Endothelial cell of umbilical vein (primary cell): ENCODE measurements around the gene MAPK13. TPM values are rescaled to one million over a fixed set of nuclear protein-coding genes. Genes with fewer than 3 reads are reported as not detected.

Experiments
- BruUV-seq: library from RNA; stranded (reverse); fragments of 400-500 nt; replicated peaks from 2 replicates; lab custom pipeline; 2021; lab: Mats Ljungman, UMichigan
- CTCF ChIA-PET: fragments of 300-600, 350-600 bp; sonication (Branson Sonifier 250); formaldehyde crosslinking; loops from one replicate; lab custom pipeline; 2021; ENCODE audit warnings: antibody characterized with exemption, inconsistent platforms; lab: Charles Lee
- POLR2A ChIA-PET: fragments of 300-600, 350-600 bp; sonication (Branson Sonifier 250); formaldehyde crosslinking; loops from one replicate; lab custom pipeline; 2021; ENCODE audit warnings: antibody characterized with exemption, inconsistent platforms; lab: Charles Lee
- DNase-seq: peaks from one replicate; pipeline ENCODE4 v3.0.0-alpha.2; 2011; ENCODE audit warnings: low read depth, low spot score
- FAIRE-seq: peaks from 2 replicates; lab custom pipeline; 2011; peaks lifted over from hg19 to GRCh38; lab: Jason Lieb, UNC
- H2AFZ ChIP-seq: 2 replicates; pipeline ENCODE4 v1.6.0; 2012; ENCODE audit warnings: low read depth, low read length, control low read depth, inconsistent platforms
- H3K27ac ChIP-seq: 2 replicates; pipeline ENCODE4 v1.5.1; 2011; ENCODE audit warnings: low read depth, mild to moderate bottlenecking, control low read depth, low read length, moderate library complexity; ENCODE audit not compliant: insufficient read depth
- H3K27me3 ChIP-seq, 2 experiments: 2 replicates each; pipeline versions ENCODE4 v1.6.0 to v1.6.1; 2011; ENCODE audit warnings: low read length in 2 of 2, mixed read lengths in 1 of 2; ENCODE audit not compliant: control insufficient read depth in 2 of 2, insufficient read depth in 2 of 2
- H3K36me3 ChIP-seq, 2 experiments: 2 replicates in 1 of 2; 3 replicates in 1 of 2; pipeline ENCODE4 v1.5.1; 2011; ENCODE audit warnings: low read length in 2 of 2, mild to moderate bottlenecking in 1 of 2, moderate library complexity in 1 of 2; ENCODE audit not compliant: control insufficient read depth in 2 of 2, insufficient read depth in 2 of 2; ENCODE audit errors: extremely low read depth in 1 of 2
- H3K4me1 ChIP-seq: 3 replicates; pipeline ENCODE4 v1.5.1; 2011; ENCODE audit warnings: mild to moderate bottlenecking, low read length; ENCODE audit not compliant: control insufficient read depth, insufficient read depth; ENCODE audit errors: extremely low read depth
- H3K4me2 ChIP-seq: 2 replicates; pipeline ENCODE4 v1.6.1; 2011; ENCODE audit warnings: low read length, control low read depth, mixed read lengths; ENCODE audit not compliant: insufficient read depth
- H3K4me3 ChIP-seq, 3 experiments: fragments of 200-600 bp in 1 of 3; sonication (generic), shearing (Covaris generic) in 1 of 3; replicated peaks in 1 of 3; 2 replicates each; pipeline ENCODE4 v1.5.1; 2011 to 2016; ENCODE audit warnings: control low read depth in 3 of 3, low read length in 3 of 3, mild to moderate bottlenecking in 2 of 3, inconsistent platforms in 1 of 3, low read depth in 1 of 3, moderate library complexity in 1 of 3; ENCODE audit not compliant: insufficient read depth in 1 of 3
- H3K79me2 ChIP-seq: 2 replicates; pipeline ENCODE4 v1.6.0; 2012; ENCODE audit warnings: low read length, inconsistent platforms; ENCODE audit not compliant: control insufficient read depth, insufficient read depth
- H3K9ac ChIP-seq: replicated peaks from 2 replicates; pipeline ENCODE3; 2011; ENCODE audit warnings: low read length, control low read depth; ENCODE audit not compliant: insufficient read depth; ENCODE audit errors: extremely low read depth
- H3K9me1 ChIP-seq: replicated peaks from 3 replicates; pipeline ENCODE4 v1.6.0; 2011; ENCODE audit warnings: mild to moderate bottlenecking, low read length; ENCODE audit not compliant: control insufficient read depth, insufficient read depth; ENCODE audit errors: extremely low read depth
- H3K9me3 ChIP-seq: replicated peaks from 2 replicates; pipeline ENCODE4 v1.5.1; 2012; ENCODE audit warnings: low read length, inconsistent platforms; ENCODE audit not compliant: control insufficient read depth, insufficient read depth
- H4K20me1 ChIP-seq: replicated peaks from 2 replicates; pipeline ENCODE3; 2011; ENCODE audit warnings: mild to moderate bottlenecking, low read length; ENCODE audit not compliant: control insufficient read depth, insufficient read depth; ENCODE audit errors: extremely low read depth
- EZH2 ChIP-seq: IDR thresholded peaks from 2 replicates; pipeline ENCODE4 v1.6.1; 2012; ENCODE audit warnings: borderline replicate concordance, low read depth, mild to moderate bottlenecking, moderate library complexity, low read length, inconsistent platforms; ENCODE audit not compliant: severe bottlenecking
- FOS ChIP-seq: IDR thresholded peaks from 2 replicates; pipeline ENCODE4 v1.6.1; 2011; ENCODE audit warnings: mild to moderate bottlenecking, low read length, moderate library complexity, borderline replicate concordance; ENCODE audit not compliant: insufficient read depth
- GATA2 ChIP-seq: IDR thresholded peaks from 2 replicates; pipeline ENCODE4 v1.7.0; 2011; ENCODE audit warnings: low read depth, mild to moderate bottlenecking, moderate library complexity, mixed read lengths, low read length; ENCODE audit not compliant: insufficient read length, insufficient read depth
- JUN ChIP-seq: IDR thresholded peaks from 2 replicates; pipeline ENCODE4 v1.6.1; 2011; ENCODE audit warnings: borderline replicate concordance, low read depth; ENCODE audit not compliant: insufficient read length, insufficient read depth
- MYC ChIP-seq: IDR thresholded peaks from one replicate; pipeline ENCODE4 v1.6.1; 2011; ENCODE audit warnings: mild to moderate bottlenecking, low read depth, low read length
- POLR2A ChIP-seq: IDR thresholded peaks from 2 replicates; pipeline ENCODE4 v1.6.1; 2012; ENCODE audit warnings: low read depth, mild to moderate bottlenecking, control low read depth, low read length
- POLR2AphosphoS5 ChIP-seq: IDR thresholded peaks from 2 replicates; pipeline ENCODE4 v1.6.1; 2012; ENCODE audit warnings: low read depth, mild to moderate bottlenecking, control low read depth, low read length, moderate library complexity; ENCODE audit not compliant: insufficient read depth
- dilution Hi-C: fragments of 300-500 bp; cut with MboI; formaldehyde crosslinking; loops from one replicate; pipeline ENCODE4 v1.15.0; 2019; ENCODE audit warnings: low sequenced_read_pairs; ENCODE audit not compliant: extremely low pct_ligation_motif_present
- intact Hi-C: fragments of 100-400 bp; cut with micrococcal nuclease; formaldehyde crosslinking; loops from one replicate; pipeline ENCODE4 v1.10.0; 2022
- polyA plus RNA-seq, 4 experiments: library from polyadenylated mRNA; depleted of rRNA in 3 of 4; stranded (reverse) in 3 of 4; unstranded in 1 of 4; fragments of >200 nt; gene quantifications; 2 replicates each; pipeline versions ENCODE4 v1.2.1 to v1.2.3, GENCODE V29; 2011 to 2012; ENCODE audit warnings: missing spikeins in 1 of 4
- total RNA-seq: library from RNA; stranded (reverse); gene quantifications from 2 replicates; pipeline ENCODE4 v1.2.3, GENCODE V29; 2021
- TF ChIP-seq, protein P1 (sequence below), 2 donors: IDR thresholded peaks; 1 replicate in 1 of 2; 2 replicates in 1 of 2; pipeline ENCODE4 v1.5.1; 2011; ENCODE audit warnings: low read length in 2 of 2, mild to moderate bottlenecking in 2 of 2, moderate library complexity in 2 of 2, control low read depth in 1 of 2, inconsistent platforms in 1 of 2, low read depth in 1 of 2; ENCODE audit not compliant: insufficient read depth in 1 of 2; ENCODE audit errors: extremely low read depth in 1 of 2
- TF ChIP-seq, protein P2 (sequence below): IDR thresholded peaks from 2 replicates; pipeline ENCODE4 v1.6.1; 2011; ENCODE audit not compliant: insufficient read depth, insufficient read length

Gene MAPK13
- total and polyA plus RNA-seq, 2 donors (not counting 3 experiments of a cell fraction or from before 2014, with no cell fraction given) = 9.0 to 11.6 TPM

GRCh38 chr6:36133912-36134311 is 3.6 kb downstream of the MAPK13 start:
- Histone ChIP-seq H3K27me3 (no peaks in the 10 kb centered on the region), H3K4me3 (no peak overlapping the region), H2AFZ (no peak overlapping the region), H3K4me1 (peaks cover 31% of the 10 kb centered on the region), H3K79me2 (no peaks in the 10 kb centered on the region), H3K4me2 (no peak overlapping the region), H3K9me3 (no peaks in the 10 kb centered on the region), H3K9me1 (no peaks in the 10 kb centered on the region), H3K27ac (no peak overlapping the region), H3K36me3 (no peaks in the 10 kb centered on the region), H4K20me1 (no peaks in the 10 kb centered on the region), H3K9ac (no peak overlapping the region)
- no TSS peak for BruUV-seq
- dilution Hi-C loops (no loop called here), intact Hi-C loops (no loop called here)
- DNase-seq = no peak
- TF ChIP-seq GATA2 = no peak
- ChIA-PET CTCF (no interaction called here), POLR2A (no interaction called here)
- FAIRE-seq = no peak

DNA sequence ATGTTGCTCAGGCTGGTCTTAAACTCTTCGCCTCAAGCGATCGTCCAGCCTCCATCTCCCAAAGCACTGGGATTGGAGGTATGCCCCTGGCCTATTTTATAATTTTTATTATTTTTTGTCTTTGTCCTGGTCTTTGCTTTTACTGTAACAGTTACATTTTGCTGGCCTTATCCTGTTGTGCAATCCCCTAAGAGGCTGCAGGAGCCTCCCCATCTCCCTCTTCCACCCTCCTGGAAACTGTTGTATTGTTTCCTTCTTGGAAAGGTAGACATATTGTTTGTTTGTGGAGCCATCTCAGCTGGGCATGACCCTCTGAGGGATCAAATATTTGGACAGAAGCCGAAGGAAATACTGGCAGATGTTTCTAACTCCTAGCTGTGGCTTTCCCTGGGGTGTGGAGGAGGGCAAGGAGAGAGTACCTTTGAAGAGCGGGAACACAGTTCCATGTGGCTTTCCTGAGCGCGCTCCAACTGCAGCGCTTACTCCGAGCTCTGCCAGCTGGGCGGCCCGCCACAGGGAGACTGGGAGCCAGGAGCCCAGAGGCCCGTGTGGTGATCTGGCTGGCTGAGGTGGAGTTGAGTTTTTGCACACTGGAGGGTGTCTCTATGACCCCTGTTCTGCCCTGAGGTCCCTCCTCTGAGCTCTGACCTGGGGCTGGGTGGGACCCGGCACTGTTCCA is 4.9 kb downstream of the MAPK13 start:
- intact Hi-C loops (no loop called here), dilution Hi-C loops (no loop called here)
- H3K9ac ChIP-seq = no peak overlapping the region
- no peak overlapping the region for H3K4me3 ChIP-seq
- H4K20me1 ChIP-seq = no peaks in the 10 kb centered on the region
- H2AFZ ChIP-seq = no peak overlapping the region
- no peaks in the 10 kb centered on the region for H3K27me3 ChIP-seq
- ChIA-PET POLR2A (no interaction called here), CTCF (interaction anchor here (1.2 kb wide), 1 partner anchor 11 kb away, joined by 3 read pairs; no protein-coding TSS in a partner anchor)
- no TSS peak for BruUV-seq
- H3K9me1 ChIP-seq = no peaks in the 10 kb centered on the region
- no peaks in the 10 kb centered on the region for H3K9me3 ChIP-seq
- H3K4me1 ChIP-seq = peaks cover 26% of the 10 kb centered on the region
- no peak overlapping the region for H3K27ac ChIP-seq
- TF ChIP-seq EZH2 (no peak), POLR2AphosphoS5 (no peak), GATA2 (no peak), FOS (no peak), MYC (no peak), JUN (no peak), POLR2A (no peak)
- TF ChIP-seq, protein P1, sequence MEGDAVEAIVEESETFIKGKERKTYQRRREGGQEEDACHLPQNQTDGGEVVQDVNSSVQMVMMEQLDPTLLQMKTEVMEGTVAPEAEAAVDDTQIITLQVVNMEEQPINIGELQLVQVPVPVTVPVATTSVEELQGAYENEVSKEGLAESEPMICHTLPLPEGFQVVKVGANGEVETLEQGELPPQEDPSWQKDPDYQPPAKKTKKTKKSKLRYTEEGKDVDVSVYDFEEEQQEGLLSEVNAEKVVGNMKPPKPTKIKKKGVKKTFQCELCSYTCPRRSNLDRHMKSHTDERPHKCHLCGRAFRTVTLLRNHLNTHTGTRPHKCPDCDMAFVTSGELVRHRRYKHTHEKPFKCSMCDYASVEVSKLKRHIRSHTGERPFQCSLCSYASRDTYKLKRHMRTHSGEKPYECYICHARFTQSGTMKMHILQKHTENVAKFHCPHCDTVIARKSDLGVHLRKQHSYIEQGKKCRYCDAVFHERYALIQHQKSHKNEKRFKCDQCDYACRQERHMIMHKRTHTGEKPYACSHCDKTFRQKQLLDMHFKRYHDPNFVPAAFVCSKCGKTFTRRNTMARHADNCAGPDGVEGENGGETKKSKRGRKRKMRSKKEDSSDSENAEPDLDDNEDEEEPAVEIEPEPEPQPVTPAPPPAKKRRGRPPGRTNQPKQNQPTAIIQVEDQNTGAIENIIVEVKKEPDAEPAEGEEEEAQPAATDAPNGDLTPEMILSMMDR (IDR thresholded peaks at IDR 0.05; ENCODE audit: extremely low read depth in 1 of 2, insufficient read depth in 1 of 2, low read depth in 1 of 2, low read length in 2 of 2) = no peak
- TF ChIP-seq, protein P2, sequence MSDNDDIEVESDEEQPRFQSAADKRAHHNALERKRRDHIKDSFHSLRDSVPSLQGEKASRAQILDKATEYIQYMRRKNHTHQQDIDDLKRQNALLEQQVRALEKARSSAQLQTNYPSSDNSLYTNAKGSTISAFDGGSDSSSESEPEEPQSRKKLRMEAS = no peak
- H3K36me3 ChIP-seq = no peaks in the 10 kb centered on the region
- H3K79me2 ChIP-seq = no peaks in the 10 kb centered on the region
- FAIRE-seq (no peak), DNase-seq (no peak)
- no peak overlapping the region for H3K4me2 ChIP-seq
